H9 (cell line): ENCODE measurements around the gene PSMD1. TPM values are rescaled to one million over a fixed set of nuclear protein-coding genes. Genes with fewer than 3 reads are reported as not detected.

ENCODE experiments used
- DNase-seq: peaks from one replicate; pipeline ENCODE4 v3.0.0-alpha.2; 2017
- H2AFZ ChIP-seq: one replicate; pipeline ENCODE4 v1.6.1; 2013; ENCODE audit warnings: mild to moderate bottlenecking, low read length, control low read depth, moderate library complexity
- H2AK5ac ChIP-seq: 2 replicates; pipeline ENCODE4 v1.6.1; 2013; ENCODE audit warnings: low read length, control low read depth, mixed read lengths; ENCODE audit not compliant: insufficient read length
- H2BK120ac ChIP-seq: one replicate; pipeline ENCODE4 v1.6.1; 2013; ENCODE audit warnings: low read depth, mild to moderate bottlenecking, low read length, control low read depth, inconsistent platforms; ENCODE audit not compliant: poor library complexity, severe bottlenecking
- H2BK12ac ChIP-seq: 2 replicates; pipeline ENCODE4 v1.6.1; 2013; ENCODE audit warnings: low read length, control low read depth, mixed read lengths, low read depth; ENCODE audit not compliant: insufficient read length
- H2BK15ac ChIP-seq: 2 replicates; pipeline ENCODE4 v1.6.1; 2013; ENCODE audit warnings: low read depth, low read length, control low read depth
- H2BK20ac ChIP-seq: one replicate; pipeline ENCODE4 v1.6.1; 2013; ENCODE audit warnings: low read depth, mild to moderate bottlenecking, low read length, control low read depth, inconsistent platforms; ENCODE audit not compliant: poor library complexity, severe bottlenecking
- H2BK5ac ChIP-seq: 2 replicates; pipeline ENCODE4 v1.6.1; 2013; ENCODE audit warnings: low read length, control low read depth, mixed read lengths; ENCODE audit not compliant: insufficient read length
- H3K14ac ChIP-seq: 2 replicates; pipeline ENCODE4 v1.6.1; 2013; ENCODE audit warnings: low read length, control low read depth; ENCODE audit not compliant: insufficient read depth
- H3K18ac ChIP-seq: 2 replicates; pipeline ENCODE4 v1.6.1; 2013; ENCODE audit warnings: low read depth, mild to moderate bottlenecking, mixed read lengths, low read length, control low read depth; ENCODE audit not compliant: insufficient read length
- H3K23ac ChIP-seq: 2 replicates; pipeline ENCODE4 v1.6.1; 2013; ENCODE audit warnings: low read length, control low read depth, mixed read lengths, low read depth; ENCODE audit not compliant: insufficient read length
- H3K23me2 ChIP-seq: 2 replicates; pipeline ENCODE4 v1.6.1; 2013; ENCODE audit warnings: low read depth, mild to moderate bottlenecking, mixed read lengths, low read length, control low read depth; ENCODE audit not compliant: insufficient read length, poor library complexity, severe bottlenecking
- H3K27ac ChIP-seq: 2 replicates; pipeline ENCODE4 v1.5.1; 2013; ENCODE audit warnings: low read length, control low read depth, mixed read lengths, low read depth; ENCODE audit not compliant: insufficient read length
- H3K27me3 ChIP-seq: 2 replicates; pipeline ENCODE4 v1.6.1; 2013; ENCODE audit warnings: low read length, control low read depth, inconsistent platforms; ENCODE audit not compliant: insufficient read depth
- H3K4ac ChIP-seq: 2 replicates; pipeline ENCODE4 v1.6.1; 2013; ENCODE audit warnings: low read depth, mild to moderate bottlenecking, control low read depth, inconsistent platforms, low read length, moderate library complexity
- H3K4me1 ChIP-seq: 2 replicates; pipeline ENCODE4 v1.6.1; 2013; ENCODE audit warnings: low read length, control low read depth, inconsistent platforms; ENCODE audit not compliant: insufficient read depth
- H3K4me2 ChIP-seq: 2 replicates; pipeline ENCODE4 v1.6.1; 2013; ENCODE audit warnings: low read length, control low read depth, mixed read lengths; ENCODE audit not compliant: insufficient read length, insufficient read depth
- H3K56ac ChIP-seq: 2 replicates; pipeline ENCODE4 v1.6.1; 2013; ENCODE audit warnings: low read depth, mild to moderate bottlenecking, mixed read lengths, low read length, control low read depth; ENCODE audit not compliant: insufficient read length
- H3K79me1 ChIP-seq: 2 replicates; pipeline ENCODE4 v1.6.1; 2013; ENCODE audit warnings: low read depth, mild to moderate bottlenecking, moderate library complexity, low read length, control low read depth, inconsistent platforms; ENCODE audit not compliant: insufficient read depth, poor library complexity, severe bottlenecking
- H3K79me2 ChIP-seq: 2 replicates; pipeline ENCODE4 v1.6.1; 2013; ENCODE audit warnings: low read length, control low read depth, inconsistent platforms; ENCODE audit not compliant: insufficient read depth
- H3K9ac ChIP-seq: 2 replicates; pipeline ENCODE4 v1.6.1; 2013; ENCODE audit warnings: low read length, control low read depth, mixed read lengths; ENCODE audit not compliant: insufficient read length; ENCODE audit errors: extremely low read depth
- H3K9me3 ChIP-seq: one replicate; pipeline ENCODE4 v1.6.1; 2013; ENCODE audit warnings: low read depth, low read length, inconsistent platforms; ENCODE audit not compliant: control insufficient read depth
- H3T11ph ChIP-seq: one replicate; pipeline ENCODE4 v1.6.1; 2013; ENCODE audit warnings: mild to moderate bottlenecking, low read length, control low read depth, inconsistent platforms
- H4K20me1 ChIP-seq: one replicate; pipeline ENCODE4 v1.6.1; 2013; ENCODE audit not compliant: control insufficient read depth, insufficient read length, insufficient read depth
- H4K5ac ChIP-seq: 2 replicates; pipeline ENCODE4 v1.6.1; 2013; ENCODE audit warnings: low read depth, mild to moderate bottlenecking, mixed read lengths, low read length, control low read depth; ENCODE audit not compliant: insufficient read length
- H4K8ac ChIP-seq: replicated peaks from 2 replicates; pipeline ENCODE4 v1.6.1; 2013; ENCODE audit warnings: low read length, control low read depth, mixed read lengths, low read depth; ENCODE audit not compliant: insufficient read length
- H4K91ac ChIP-seq: 2 replicates; pipeline ENCODE4 v1.6.1; 2013; ENCODE audit warnings: low read depth, mild to moderate bottlenecking, moderate library complexity, mixed read lengths, low read length, control low read depth; ENCODE audit not compliant: insufficient read length
- H3K27ac Mint-ChIP-seq, 3 experiments: 2 replicates in 2 of 3; 3 replicates in 1 of 3; pipeline ENCODE4 v1.8.0; 2020 to 2021; ENCODE audit warnings: mixed read lengths in 3 of 3, mild to moderate bottlenecking in 1 of 3, moderate library complexity in 1 of 3
- H3K27me3 Mint-ChIP-seq: 2 replicates; pipeline ENCODE4 v1.8.0; 2021; ENCODE audit warnings: low read depth, mild to moderate bottlenecking, moderate library complexity, mixed read lengths
- H3K36me3 Mint-ChIP-seq, 3 experiments: 2 replicates in 2 of 3; 3 replicates in 1 of 3; pipeline ENCODE4 v1.8.0; 2020 to 2021; ENCODE audit warnings: low read depth in 3 of 3, mixed read lengths in 3 of 3; ENCODE audit not compliant: insufficient read depth in 1 of 3
- H3K4me1 Mint-ChIP-seq, 2 experiments: 2 replicates each; pipeline ENCODE4 v1.8.0; 2020; ENCODE audit warnings: mixed read lengths in 2 of 2
- H3K4me3 Mint-ChIP-seq, 2 experiments: 2 replicates in 1 of 2; 3 replicates in 1 of 2; pipeline ENCODE4 v1.8.0; 2020 to 2021; ENCODE audit warnings: mild to moderate bottlenecking in 2 of 2, mixed read lengths in 2 of 2, moderate library complexity in 1 of 2
- H3K9me3 Mint-ChIP-seq, 2 experiments: 2 replicates in 1 of 2; 3 replicates in 1 of 2; pipeline ENCODE4 v1.8.0; 2020; ENCODE audit warnings: mild to moderate bottlenecking in 2 of 2, mixed read lengths in 2 of 2, moderate library complexity in 1 of 2
- WGBS: extraction: QIAGEN DNeasy Blood & Tissue Kit; methylation state at CpG from one replicate; pipeline ENCODE4 v1.1.7; 2013; ENCODE audit warnings: missing lambda C conversion rate, low lambda C conversion rate, mixed read lengths; ENCODE audit not compliant: insufficient read length; ENCODE audit errors: extremely low coverage; 5-methylcytosine and 5-hydroxymethylcytosine counted together
- total RNA-seq: library from RNA; stranded (reverse); gene quantifications from 2 replicates; pipeline ENCODE4 v1.2.1, GENCODE V29; 2021
- TF ChIP-seq, protein P1 (sequence below): fragments of 200-600 bp; sonication (generic); conservative IDR thresholded peaks from 3 replicates; pipeline ENCODE4 v1.8.0; 2021; ENCODE audit warnings: antibody characterized with exemption, mild to moderate bottlenecking

PSMD1 gene
- total RNA-seq, 1 experiment from 2014 or later: 166 TPM

- H3K9me3 Mint-ChIP-seq: no peaks in the 10 kb centered on the region
- Histone ChIP-seq H3K27me3 (no peaks in the 10 kb centered on the region), H3K4me1 (peaks cover 4% of the 10 kb centered on the region; the same call in 1 of the 2 replicates), H3K14ac (no peak overlapping the region), H2BK120ac (no peak overlapping the region), H3K79me1 (no peaks in the 10 kb centered on the region), H2BK20ac (no peak overlapping the region), H2AFZ (no peak overlapping the region), H3K4ac (no peak overlapping the region), H3K79me2 (no peaks in the 10 kb centered on the region), H4K8ac (no peak overlapping the region), H2BK5ac (no peak overlapping the region), H3K18ac (no peak overlapping the region), H2AK5ac (no peak overlapping the region), H3K9ac (no peak overlapping the region), H3K4me2 (no peak overlapping the region), H4K20me1 (no peaks in the 10 kb centered on the region), H2BK15ac (no peak overlapping the region), H3T11ph (no peak overlapping the region), H3K23me2 (no peaks in the 10 kb centered on the region), H4K5ac (no peak overlapping the region), H4K91ac (no peak overlapping the region), H3K56ac (no peak overlapping the region), H3K23ac (no peak overlapping the region), H3K27ac (no peak overlapping the region), H3K9me3 (no peaks in the 10 kb centered on the region), H2BK12ac (no peak overlapping the region)
- H3K27me3 Mint-ChIP-seq: no peaks in the 10 kb centered on the region; the same call in none of the 2 replicates
- no peak overlapping the region for H3K27ac Mint-ChIP-seq
- no peak overlapping the region for H3K4me3 Mint-ChIP-seq
- TF ChIP-seq, protein P1, sequence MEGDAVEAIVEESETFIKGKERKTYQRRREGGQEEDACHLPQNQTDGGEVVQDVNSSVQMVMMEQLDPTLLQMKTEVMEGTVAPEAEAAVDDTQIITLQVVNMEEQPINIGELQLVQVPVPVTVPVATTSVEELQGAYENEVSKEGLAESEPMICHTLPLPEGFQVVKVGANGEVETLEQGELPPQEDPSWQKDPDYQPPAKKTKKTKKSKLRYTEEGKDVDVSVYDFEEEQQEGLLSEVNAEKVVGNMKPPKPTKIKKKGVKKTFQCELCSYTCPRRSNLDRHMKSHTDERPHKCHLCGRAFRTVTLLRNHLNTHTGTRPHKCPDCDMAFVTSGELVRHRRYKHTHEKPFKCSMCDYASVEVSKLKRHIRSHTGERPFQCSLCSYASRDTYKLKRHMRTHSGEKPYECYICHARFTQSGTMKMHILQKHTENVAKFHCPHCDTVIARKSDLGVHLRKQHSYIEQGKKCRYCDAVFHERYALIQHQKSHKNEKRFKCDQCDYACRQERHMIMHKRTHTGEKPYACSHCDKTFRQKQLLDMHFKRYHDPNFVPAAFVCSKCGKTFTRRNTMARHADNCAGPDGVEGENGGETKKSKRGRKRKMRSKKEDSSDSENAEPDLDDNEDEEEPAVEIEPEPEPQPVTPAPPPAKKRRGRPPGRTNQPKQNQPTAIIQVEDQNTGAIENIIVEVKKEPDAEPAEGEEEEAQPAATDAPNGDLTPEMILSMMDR: no peak
- no peak for DNase-seq
- WGBS: no CpG with 5 or more reads among the region's 11 CpGs
- no peaks in the 10 kb centered on the region; a peak in 1 of 7 replicates for H3K36me3 Mint-ChIP-seq
- peaks cover 21 to 31% of the 10 kb centered on the region in 2 experiments for H3K4me1 Mint-ChIP-seq
Observed at GRCh38 chr2:231185050-231185725, 128.5 kb downstream of the PSMD1 start.
